MM.1S (cell line): ENCODE results near the gene ARHGAP26.

ENCODE experiments used
- EZH2 ChIP-seq: fragments of 300-600 bp; sonication (generic); optimal IDR thresholded peaks from 2 replicates; pipeline ENCODE3; 2017; ENCODE audit warnings: low read depth, mild to moderate bottlenecking, antibody characterized with exemption, low read length, mixed read lengths
- EZH2phosphoT487 ChIP-seq: fragments of 300-600 bp; sonication (generic); IDR thresholded peaks from 2 replicates; pipeline ENCODE4 v1.6.1; 2018; ENCODE audit warnings: antibody characterized with exemption, low read length
- TF ChIP-seq, protein P1 (sequence below): fragments of 300-600 bp; sonication (generic); IDR thresholded peaks from 2 replicates; pipeline ENCODE4 v1.5.1; 2016; ENCODE audit warnings: antibody characterized with exemption, low read length, mixed read lengths

- TF ChIP-seq, protein P1, sequence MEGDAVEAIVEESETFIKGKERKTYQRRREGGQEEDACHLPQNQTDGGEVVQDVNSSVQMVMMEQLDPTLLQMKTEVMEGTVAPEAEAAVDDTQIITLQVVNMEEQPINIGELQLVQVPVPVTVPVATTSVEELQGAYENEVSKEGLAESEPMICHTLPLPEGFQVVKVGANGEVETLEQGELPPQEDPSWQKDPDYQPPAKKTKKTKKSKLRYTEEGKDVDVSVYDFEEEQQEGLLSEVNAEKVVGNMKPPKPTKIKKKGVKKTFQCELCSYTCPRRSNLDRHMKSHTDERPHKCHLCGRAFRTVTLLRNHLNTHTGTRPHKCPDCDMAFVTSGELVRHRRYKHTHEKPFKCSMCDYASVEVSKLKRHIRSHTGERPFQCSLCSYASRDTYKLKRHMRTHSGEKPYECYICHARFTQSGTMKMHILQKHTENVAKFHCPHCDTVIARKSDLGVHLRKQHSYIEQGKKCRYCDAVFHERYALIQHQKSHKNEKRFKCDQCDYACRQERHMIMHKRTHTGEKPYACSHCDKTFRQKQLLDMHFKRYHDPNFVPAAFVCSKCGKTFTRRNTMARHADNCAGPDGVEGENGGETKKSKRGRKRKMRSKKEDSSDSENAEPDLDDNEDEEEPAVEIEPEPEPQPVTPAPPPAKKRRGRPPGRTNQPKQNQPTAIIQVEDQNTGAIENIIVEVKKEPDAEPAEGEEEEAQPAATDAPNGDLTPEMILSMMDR, result no peak
- TF ChIP-seq EZH2, result no peak
- TF ChIP-seq EZH2phosphoT487, result no peak
Measured at GRCh38 chr5:142772446-142773293, 2.5 kb downstream of the ARHGAP26 start.
